ENCODE data around the gene KRTAP10-9.
"Not testable (repeated sequence)": the region's sequence is repeated elsewhere in the genome, so short reads cannot be mapped to it uniquely, and the experiment has no call there.

KRTAP10-9 gene

GRCh38 chr21:44615911-44616590 lies 10.8 kb upstream of the KRTAP10-9 start:
- peak in 1 of 2 experiments; percentile 11 for DNase-seq

- no peak for DNase-seq
Measured at GRCh38 chr21:44616591-44616926, 10.3 kb upstream of the KRTAP10-9 start.

GRCh38 chr21:44617071-44617501 lies 9.8 kb upstream of the KRTAP10-9 start:
- DNase-seq = no peak

- peak; percentile 32 to 37 for DNase-seq
Measured at GRCh38 chr21:44618504-44618903, 8.4 kb upstream of the KRTAP10-9 start.

GRCh38 chr21:44618909-44619308 lies 8.0 kb upstream of the KRTAP10-9 start:
- peak; percentile 38 to 51 for DNase-seq

- no peak for DNase-seq
Measured at GRCh38 chr21:44619886-44620285, 7.0 kb upstream of the KRTAP10-9 start.

- DNase-seq = no peak
Measured at GRCh38 chr21:44623575-44623974, 3.3 kb upstream of the KRTAP10-9 start.

GRCh38 chr21:44625756-44626155 lies 1.1 kb upstream of the KRTAP10-9 start:
- DNase-seq = no peak

GRCh38 chr21:44626262-44626661 lies 631 bp upstream of the KRTAP10-9 start:
- peak in 1 of 2 experiments; percentile 12 for DNase-seq

GRCh38 chr21:44627181-44627822 lies 409 bp downstream of the KRTAP10-9 start:
- peak in 1 of 2 experiments; percentile 7 for DNase-seq

- DNase-seq = not testable (repeated sequence)
Measured at GRCh38 chr21:44627831-44628233, 939 bp downstream of the KRTAP10-9 start.

- no peak for DNase-seq
Measured at GRCh38 chr21:44628707-44629391, 2.0 kb downstream of the KRTAP10-9 start.

GRCh38 chr21:44630440-44630839 lies 3.5 kb downstream of the KRTAP10-9 start:
- DNase-seq = peak in 1 of 2 experiments; percentile 13

GRCh38 chr21:44632067-44632466 lies 5.2 kb downstream of the KRTAP10-9 start:
- DNase-seq = no peak

- DNase-seq = peak in 1 of 2 experiments; percentile 5
Measured at GRCh38 chr21:44636209-44637017, 9.5 kb downstream of the KRTAP10-9 start.

- peak; percentile 1 to 5 for DNase-seq
Measured at GRCh38 chr21:44637018-44637850, 10.3 kb downstream of the KRTAP10-9 start, which contains the start of gene KRTAP10-10. KRTAP10-10 (plus strand) TSS chr21:44637356; CDS start chr21:44637418, 62 bp downstream.

GRCh38 chr21:44637851-44638348 lies 11.0 kb downstream of the KRTAP10-9 start:
- peak in 1 of 2 experiments; percentile 8 for DNase-seq

GRCh38 chr21:44638506-44639330 lies 11.8 kb downstream of the KRTAP10-9 start:
- DNase-seq = peak; percentile 7 to 8

- peak in 1 of 2 experiments; percentile 11 for DNase-seq
Measured at GRCh38 chr21:44639331-44639655, 12.4 kb downstream of the KRTAP10-9 start.

- DNase-seq = no peak
Measured at GRCh38 chr21:44640761-44641160, 13.9 kb downstream of the KRTAP10-9 start.

Measured in activated T-cell treated with anti-CD3 and anti-CD28 coated beads, Interleukin-2, amount 50 U/mL, for 48 hours (primary cell).